ENCODE results near the gene EP400.
A peak's percentile ranks its signal among the peaks of the same experiment; 100 is the strongest.

The EP400 gene

GRCh38 chr12:131949431-131950181 is at the start of gene EP400:
TSS of gene EP400 (plus strand) at chr12:131949942. CDS start at chr12:131960620, 10,678 bp downstream.
- peak; percentile 15 to 93 (median 84) for DNase-seq

- DNase-seq, result no peak
Measured at GRCh38 chr12:131900397-131900796, 49.3 kb upstream of the EP400 start.

- DNase-seq, result no peak
Measured at GRCh38 chr12:131901431-131902331, 48.1 kb upstream of the EP400 start.

DNA sequence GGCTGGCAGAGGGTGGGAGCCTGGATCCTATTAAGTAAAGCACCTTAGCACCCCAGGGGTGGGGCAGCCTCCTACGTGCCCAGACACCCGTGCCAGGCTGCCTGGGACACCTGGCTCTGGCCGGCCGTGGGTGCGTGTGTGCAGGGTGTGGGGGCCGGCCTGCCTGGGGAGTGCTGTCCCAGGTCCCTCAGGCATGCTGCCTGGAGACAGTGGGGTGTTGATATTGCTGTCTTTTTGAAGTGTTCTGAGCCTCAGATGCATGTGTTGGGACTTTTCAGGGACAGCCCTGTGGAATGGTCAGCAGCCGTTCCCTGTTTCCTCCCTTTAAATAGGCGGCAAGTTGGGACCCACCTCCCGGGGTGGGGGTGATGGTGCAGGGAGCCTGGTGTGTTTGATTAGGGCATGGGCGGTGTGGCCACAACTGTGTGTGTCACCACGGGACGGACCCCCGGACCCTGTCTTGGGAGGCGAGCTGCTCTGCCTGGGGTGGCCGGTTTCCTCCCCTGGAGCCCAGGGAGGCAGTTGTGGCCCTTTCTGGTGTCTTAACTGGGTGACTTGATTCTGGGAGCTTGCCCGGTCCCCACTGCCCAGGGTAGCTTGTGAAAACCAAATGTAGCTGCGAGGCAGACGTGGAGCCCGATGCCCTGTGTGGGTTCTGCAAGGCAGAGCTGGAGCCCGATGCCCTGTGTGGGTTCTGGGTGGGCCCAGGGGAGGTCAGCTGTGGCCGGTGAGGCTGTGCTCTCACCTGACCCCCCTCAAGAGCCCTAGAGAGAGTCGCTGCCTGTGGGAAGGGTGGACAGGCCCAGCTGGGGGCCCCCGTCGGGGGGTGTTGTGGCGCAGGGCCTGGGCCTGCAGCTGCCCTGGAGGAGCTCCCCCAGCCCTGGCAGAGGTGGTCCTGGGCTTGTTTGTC is 47.2 kb upstream of the EP400 start:
- no peak for DNase-seq

- no peak for DNase-seq
Measured at GRCh38 chr12:131903270-131904255, 46.2 kb upstream of the EP400 start.

DNA sequence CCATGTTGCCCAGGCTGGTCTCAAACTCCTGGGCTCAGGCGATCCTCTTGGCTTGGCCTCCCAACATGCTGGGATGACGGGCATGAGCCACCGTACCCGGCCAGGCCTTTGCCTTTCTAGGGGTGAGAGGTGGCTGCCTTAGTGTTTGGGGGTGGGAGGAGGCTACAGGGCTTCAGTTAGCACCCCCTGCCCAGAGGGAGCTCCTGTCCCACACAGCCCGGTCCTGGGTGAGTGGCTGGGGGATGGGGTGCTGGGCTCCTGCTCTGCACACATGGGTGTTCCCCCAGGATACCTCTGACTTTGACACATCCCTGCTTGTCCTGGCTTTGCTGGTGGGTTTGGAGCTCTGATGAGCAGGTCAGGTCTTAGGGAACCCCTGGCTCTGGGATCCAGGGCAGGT is 45.4 kb upstream of the EP400 start:
- no peak for DNase-seq

- no peak for DNase-seq
Measured at GRCh38 chr12:131905081-131905629, 44.6 kb upstream of the EP400 start.

GRCh38 chr12:131905630-131906091 is 44.1 kb upstream of the EP400 start:
- DNase-seq, result no peak

DNA sequence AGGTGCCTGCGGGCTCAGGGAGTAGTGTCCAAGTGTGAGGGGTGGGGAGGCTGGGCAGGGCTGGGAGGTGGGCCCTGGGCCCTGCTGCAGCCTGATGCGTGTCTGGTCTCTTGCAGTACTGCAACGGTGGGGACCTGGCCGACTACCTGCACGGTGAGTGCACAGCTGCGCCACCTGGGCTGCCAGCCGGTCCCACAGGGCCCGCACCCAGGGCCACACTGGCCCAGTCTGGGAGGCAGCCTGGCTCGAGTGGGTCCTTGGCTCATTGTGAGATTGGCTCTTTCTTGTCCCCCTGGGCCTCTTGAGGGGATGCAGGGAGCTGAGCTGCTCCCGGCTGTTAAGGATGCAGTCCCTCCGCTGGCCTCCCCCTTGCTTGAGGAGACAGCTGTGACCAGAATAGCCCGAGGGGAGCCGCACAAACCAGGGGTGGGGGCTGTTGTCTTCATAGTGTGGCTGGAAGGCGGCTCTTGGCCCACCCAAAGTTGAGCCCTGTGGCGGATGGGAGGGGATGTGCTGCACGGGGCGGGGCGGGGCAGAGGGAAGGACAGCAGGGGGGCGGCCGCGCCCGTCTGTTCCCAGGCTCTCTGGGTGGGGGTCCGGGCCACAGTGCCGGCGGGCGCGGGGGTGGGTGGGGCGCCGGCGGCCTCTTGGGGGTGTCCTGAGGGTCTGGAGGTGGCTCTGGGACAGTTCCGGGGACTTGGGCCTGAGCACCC is 42.2 kb upstream of the EP400 start:
- no peak for DNase-seq

GRCh38 chr12:131908092-131909080 is 41.4 kb upstream of the EP400 start:
- DNase-seq, result no peak

DNA sequence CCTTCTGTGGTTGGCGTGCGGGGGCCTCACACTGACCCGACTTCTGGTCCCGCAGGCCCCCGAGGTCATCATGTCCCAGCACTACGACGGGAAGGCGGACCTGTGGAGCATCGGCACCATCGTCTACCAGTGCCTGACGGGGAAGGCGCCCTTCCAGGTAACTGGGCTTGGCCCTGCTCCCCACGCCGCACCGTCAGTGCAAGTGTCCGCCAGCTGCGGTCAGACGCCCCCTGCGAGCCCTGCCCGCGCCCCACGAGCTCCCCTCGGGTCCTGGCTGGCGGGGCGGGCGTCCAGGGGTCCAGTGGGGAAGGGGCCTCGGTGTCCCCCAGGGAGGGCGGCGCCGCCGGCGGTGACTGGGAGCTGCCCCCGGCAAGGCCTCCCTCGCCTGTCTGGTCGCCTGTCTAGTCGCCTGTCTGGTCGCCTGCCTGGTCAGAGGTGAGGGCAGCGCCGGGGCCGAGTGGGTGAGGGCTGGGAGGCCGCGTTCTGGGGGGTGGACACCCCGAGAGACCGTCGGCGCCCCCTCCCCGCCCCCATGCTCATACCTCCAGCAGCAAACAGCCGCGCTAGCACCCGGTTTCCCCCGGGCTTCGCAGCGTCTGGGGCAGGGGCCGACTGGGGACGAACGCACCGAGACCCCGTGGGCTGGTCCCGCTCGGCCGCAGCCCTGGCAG is 40.5 kb upstream of the EP400 start:
- no peak for DNase-seq

GRCh38 chr12:131909752-131910219 is 40.0 kb upstream of the EP400 start:
- DNase-seq, result no peak

DNA sequence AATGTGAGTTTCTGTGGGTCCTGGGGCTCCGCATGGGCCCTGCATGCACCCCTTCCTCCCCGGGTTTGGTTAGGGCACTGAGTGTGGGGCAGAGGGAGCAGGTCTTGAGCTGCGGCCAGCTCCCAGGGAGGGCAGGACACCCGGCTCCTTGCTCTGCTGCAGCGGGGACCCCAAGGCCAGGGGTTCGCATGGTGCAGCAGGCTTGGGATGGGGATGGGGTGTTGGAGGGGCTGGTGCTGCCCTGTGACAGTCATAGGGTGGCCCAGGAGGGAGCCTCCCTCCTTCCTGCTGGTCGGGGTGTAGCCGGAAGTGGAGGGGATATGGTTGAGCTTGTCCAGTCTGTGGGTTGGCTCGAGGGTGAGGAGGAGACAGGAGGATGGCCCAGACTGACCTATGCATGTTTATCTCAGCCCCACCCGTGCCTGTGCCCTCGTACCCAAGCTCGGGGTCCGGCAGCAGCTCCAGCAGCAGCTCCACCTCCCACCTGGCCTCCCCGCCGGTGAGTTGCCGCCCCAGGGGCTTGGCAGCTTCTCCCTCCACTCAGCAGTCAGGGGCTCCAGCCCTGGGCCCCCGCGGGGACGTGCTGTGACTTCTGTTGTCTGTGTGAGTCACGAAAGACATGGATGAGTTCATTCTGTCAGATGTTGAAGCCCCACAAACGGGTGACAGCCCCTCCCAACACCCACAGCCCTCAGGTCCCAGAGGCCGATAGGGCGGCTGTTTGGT is 39.3 kb upstream of the EP400 start:
- no peak for DNase-seq

DNA sequence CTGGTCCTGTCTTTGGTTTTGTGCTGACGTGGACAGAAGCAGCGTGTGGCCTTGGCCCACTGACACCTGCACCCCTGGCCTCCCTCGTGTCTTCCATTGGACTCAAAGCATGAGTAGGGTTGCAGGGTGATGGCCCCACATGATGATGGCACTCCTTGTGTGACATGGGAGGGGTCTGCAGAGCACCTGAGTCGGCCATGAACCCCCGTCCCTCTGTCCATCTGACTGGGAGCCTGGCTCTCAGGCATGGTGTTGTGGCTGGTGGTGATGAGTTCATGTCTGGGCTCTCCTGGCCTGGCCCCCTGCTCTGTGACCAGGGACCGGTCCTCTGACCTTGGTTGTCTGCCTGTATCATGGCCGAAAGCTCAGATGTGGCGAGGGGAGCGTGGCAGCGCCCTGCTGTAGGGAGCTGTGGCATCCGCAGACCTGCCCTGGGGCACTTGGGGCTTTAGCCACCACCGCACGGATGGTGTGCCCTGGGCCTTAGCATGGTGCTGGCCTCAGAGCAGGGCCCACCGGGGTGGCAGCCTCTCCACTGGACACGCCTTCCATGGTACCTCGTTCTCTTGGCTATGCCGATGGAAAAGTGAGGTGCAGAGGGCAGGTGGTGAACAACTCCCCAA is 38.6 kb upstream of the EP400 start:
- DNase-seq, result no peak

DNA sequence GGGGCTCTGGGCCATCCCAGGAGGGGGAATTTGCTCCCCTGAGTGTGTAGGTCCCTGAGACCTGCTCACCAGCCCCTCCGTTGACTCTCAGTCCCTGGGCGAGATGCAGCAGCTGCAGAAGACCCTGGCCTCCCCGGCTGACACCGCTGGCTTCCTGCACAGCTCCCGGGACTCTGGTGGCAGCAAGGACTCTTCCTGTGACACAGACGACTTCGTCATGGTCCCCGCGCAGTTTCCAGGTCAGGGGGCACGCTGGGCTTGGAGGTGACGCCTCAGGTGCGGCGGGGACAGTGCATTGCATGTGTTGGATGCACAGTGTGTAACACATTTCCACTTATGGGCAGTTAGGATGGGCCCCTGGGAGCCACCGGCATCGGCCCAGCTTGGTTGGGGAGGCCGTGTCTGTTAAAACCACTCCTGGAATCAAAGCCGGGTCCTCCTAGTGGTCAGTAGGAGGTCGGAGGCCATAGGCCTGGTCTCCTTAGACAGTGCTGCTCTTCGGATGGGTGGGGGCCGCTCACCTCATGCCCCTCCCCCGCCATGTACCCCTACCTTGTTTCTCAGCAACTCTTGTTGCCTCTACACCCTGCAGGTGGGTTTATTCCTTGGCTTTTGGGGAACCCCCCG is 37.8 kb upstream of the EP400 start:
- DNase-seq, result no peak

Measured in anterior cingulate cortex (tissue), 58 donors.